ENCODE measurements around the gene C1orf210.

GRCh38 chr1:43252225-43252624, 33.2 kb downstream of the C1orf210 start:
- TF ChIP-seq TAF1 (IDR thresholded peaks at IDR 0.05; ENCODE audit: low read depth, low read length): no peak
- no peak for TF ChIP-seq POLR2A (IDR thresholded peaks at IDR 0.05; ENCODE audit: low read depth, low read length)
- TF ChIP-seq POLR2AphosphoS5 (IDR thresholded peaks at IDR 0.05; ENCODE audit: low read depth, low read length): no peak
- TF ChIP-seq POU2F2 (IDR thresholded peaks at IDR 0.05; ENCODE audit: low read depth, low read length): no peak

Measured in GM12891 (cell line).